Muscle of leg (tissue), 11 donors: ENCODE results near the gene ELL2. TPM values are rescaled to one million over a fixed set of nuclear protein-coding genes. Genes with fewer than 3 reads are reported as not detected.

Experiments
- DNase-seq: peaks from one replicate; pipeline ENCODE4 v3.0.0; 2013
- H3K27ac ChIP-seq: one replicate; pipeline ENCODE4 v1.5.1; 2013; ENCODE audit warnings: mild to moderate bottlenecking, low read length, control low read depth
- H3K27me3 ChIP-seq: one replicate; pipeline ENCODE4 v1.6.1; 2013; ENCODE audit warnings: low read length; ENCODE audit not compliant: control insufficient read depth, insufficient read depth
- H3K36me3 ChIP-seq: one replicate; pipeline ENCODE4 v1.6.1; 2013; ENCODE audit warnings: low read length; ENCODE audit not compliant: control insufficient read depth, insufficient read depth
- H3K4me1 ChIP-seq: one replicate; pipeline ENCODE4 v1.6.1; 2013; ENCODE audit warnings: low read length; ENCODE audit not compliant: control insufficient read depth, insufficient read depth
- H3K4me3 ChIP-seq: one replicate; pipeline ENCODE4 v1.5.1; 2013; ENCODE audit warnings: low read length, control low read depth
- H3K9me3 ChIP-seq: replicated peaks from 2 replicates; pipeline ENCODE4 v1.6.1; 2013; ENCODE audit warnings: low read depth, low read length; ENCODE audit not compliant: control insufficient read depth
- WGBS: methylation state at CpG from one replicate; pipeline ENCODE4 v1.1.5; 2013; ENCODE audit warnings: missing lambda C conversion rate; ENCODE audit not compliant: insufficient coverage; 5-methylcytosine and 5-hydroxymethylcytosine counted together
- polyA plus RNA-seq, 8 donors: library from polyadenylated mRNA; unstranded; fragments of 120-200 nt; gene quantifications; one replicate each; pipeline versions ENCODE4 v1.2.1 to v1.2.3, GENCODE V29; 2013; ENCODE audit warnings: inconsistent platforms in 1 of 8, low replicate concordance in 1 of 8; ENCODE audit not compliant: insufficient read length in 8 of 8, insufficient read depth in 1 of 8
- total RNA-seq: library from RNA; stranded (reverse); fragments of 120-200 nt; gene quantifications from one replicate; pipeline ENCODE4 v1.2.4, GENCODE V29; 2013

ELL2 gene
- total and polyA plus RNA-seq, 9 donors: 2.1 to 4.9 (median 3.5) TPM

- no peaks in the 10 kb centered on the region for H3K36me3 ChIP-seq
- no peaks in the 10 kb centered on the region for H3K4me1 ChIP-seq
- no peak overlapping the region for H3K4me3 ChIP-seq
- DNase-seq: no peak
- H3K27me3 ChIP-seq: peaks cover under 1% of the 10 kb centered on the region
- H3K27ac ChIP-seq: no peak overlapping the region
- no CpG with 5 or more reads among the region's 1 CpG for WGBS
- no peaks in the 10 kb centered on the region for H3K9me3 ChIP-seq
Measured at GRCh38 chr5:95967236-95967635, 5.6 kb upstream of the ELL2 start.

DNA sequence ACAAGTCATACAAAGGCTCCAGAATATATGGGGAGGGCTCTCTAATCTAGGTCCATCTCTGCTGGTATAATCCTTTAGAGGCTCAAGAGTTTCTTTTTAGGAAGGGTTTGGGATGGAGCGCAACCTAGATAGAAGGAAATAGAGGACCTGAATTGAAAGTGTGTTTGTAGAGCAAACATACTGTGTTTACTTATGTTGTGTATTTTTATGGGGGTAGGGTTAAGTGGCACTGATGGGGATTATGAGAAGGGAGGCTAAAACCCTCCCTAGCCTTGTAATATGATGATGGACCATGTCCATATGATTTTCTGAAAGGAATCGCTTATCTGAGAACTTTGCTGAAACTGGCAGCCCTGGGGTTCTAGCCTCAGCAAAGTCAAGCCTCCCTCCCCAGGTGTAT lies 4.4 kb upstream of the ELL2 start:
- no peak overlapping the region for H3K27ac ChIP-seq
- no peaks in the 10 kb centered on the region for H3K36me3 ChIP-seq
- H3K4me3 ChIP-seq: no peak overlapping the region
- peaks cover 4% of the 10 kb centered on the region for H3K4me1 ChIP-seq
- H3K9me3 ChIP-seq: no peaks in the 10 kb centered on the region
- H3K27me3 ChIP-seq: peaks cover 6% of the 10 kb centered on the region
- 100% methylated on average over 1 of the region's 2 CpGs for WGBS
- DNase-seq: no peak

DNA sequence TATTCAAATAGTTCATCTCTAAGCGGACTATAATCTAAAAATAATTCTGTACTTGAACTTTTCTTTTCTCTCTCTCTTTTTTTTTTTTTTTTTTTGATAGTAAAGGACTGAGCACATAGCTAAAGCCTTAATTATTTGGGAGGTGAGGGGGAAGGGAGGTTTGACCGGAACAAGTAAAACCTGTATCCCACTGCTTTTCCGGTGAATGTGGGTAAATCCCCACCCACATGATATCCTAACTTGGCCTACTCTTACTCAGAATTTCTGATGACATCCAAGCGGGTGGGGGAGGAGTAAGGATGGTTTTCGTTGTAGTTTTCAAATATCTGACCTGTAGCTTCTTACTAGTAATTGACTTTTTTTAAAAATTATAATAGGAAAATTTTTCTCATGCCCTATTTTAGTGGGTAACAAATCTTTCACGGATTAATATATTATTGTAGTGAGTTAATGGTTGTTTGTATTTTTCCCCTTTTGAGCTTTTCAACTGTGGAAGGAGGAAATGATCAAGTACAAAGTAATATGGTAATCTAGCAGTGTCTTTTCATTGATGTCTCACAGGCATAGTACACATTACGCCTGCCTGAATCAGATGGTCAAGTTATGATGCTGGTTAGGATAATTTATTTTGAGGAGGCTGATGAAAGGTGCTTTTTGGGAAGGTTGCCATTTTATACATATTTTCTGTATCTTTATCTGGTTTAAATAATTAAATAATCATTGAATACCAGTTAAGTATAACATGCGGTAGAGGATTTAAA lies 2.2 kb upstream of the ELL2 start:
- no peak for DNase-seq
- H3K27me3 ChIP-seq: peaks cover 25% of the 10 kb centered on the region
- H3K4me1 ChIP-seq: peaks cover 21% of the 10 kb centered on the region
- no peaks in the 10 kb centered on the region for H3K36me3 ChIP-seq
- H3K9me3 ChIP-seq: no peaks in the 10 kb centered on the region
- H3K4me3 ChIP-seq: no peak overlapping the region
- no peak overlapping the region for H3K27ac ChIP-seq
- WGBS: no CpG with 5 or more reads among the region's 8 CpGs

- Histone ChIP-seq H3K9me3 (no peaks in the 10 kb centered on the region), H3K4me3 (no peak overlapping the region), H3K36me3 (no peaks in the 10 kb centered on the region), H3K27me3 (peaks cover 25% of the 10 kb centered on the region), H3K27ac (no peak overlapping the region), H3K4me1 (peaks cover 21% of the 10 kb centered on the region)
- no peak for DNase-seq
- WGBS: no CpG with 5 or more reads among the region's 6 CpGs
Measured at GRCh38 chr5:95962785-95963184, 1.1 kb upstream of the ELL2 start.

GRCh38 chr5:95962475-95962773 lies 773 bp upstream of the ELL2 start:
- peaks cover 25% of the 10 kb centered on the region for H3K27me3 ChIP-seq
- no peak for DNase-seq
- no peak overlapping the region for H3K27ac ChIP-seq
- no peaks in the 10 kb centered on the region for H3K9me3 ChIP-seq
- 67% methylated on average over 4 of the region's 8 CpGs for WGBS
- no peak overlapping the region for H3K4me3 ChIP-seq
- H3K36me3 ChIP-seq: no peaks in the 10 kb centered on the region
- H3K4me1 ChIP-seq: peaks cover 21% of the 10 kb centered on the region

- peaks cover 21% of the 10 kb centered on the region for H3K4me1 ChIP-seq
- H3K36me3 ChIP-seq: no peaks in the 10 kb centered on the region
- peak; percentile 78 for DNase-seq
- under 1% methylated on average over 90 of the region's 90 CpGs for WGBS
- no peaks in the 10 kb centered on the region for H3K9me3 ChIP-seq
- H3K27ac ChIP-seq: peak overlapping the region; percentile 76
- H3K4me3 ChIP-seq: peak overlapping the region; percentile 67
- peaks cover 25% of the 10 kb centered on the region for H3K27me3 ChIP-seq
Measured at GRCh38 chr5:95960667-95961616, 709 bp downstream of the ELL2 start.

DNA sequence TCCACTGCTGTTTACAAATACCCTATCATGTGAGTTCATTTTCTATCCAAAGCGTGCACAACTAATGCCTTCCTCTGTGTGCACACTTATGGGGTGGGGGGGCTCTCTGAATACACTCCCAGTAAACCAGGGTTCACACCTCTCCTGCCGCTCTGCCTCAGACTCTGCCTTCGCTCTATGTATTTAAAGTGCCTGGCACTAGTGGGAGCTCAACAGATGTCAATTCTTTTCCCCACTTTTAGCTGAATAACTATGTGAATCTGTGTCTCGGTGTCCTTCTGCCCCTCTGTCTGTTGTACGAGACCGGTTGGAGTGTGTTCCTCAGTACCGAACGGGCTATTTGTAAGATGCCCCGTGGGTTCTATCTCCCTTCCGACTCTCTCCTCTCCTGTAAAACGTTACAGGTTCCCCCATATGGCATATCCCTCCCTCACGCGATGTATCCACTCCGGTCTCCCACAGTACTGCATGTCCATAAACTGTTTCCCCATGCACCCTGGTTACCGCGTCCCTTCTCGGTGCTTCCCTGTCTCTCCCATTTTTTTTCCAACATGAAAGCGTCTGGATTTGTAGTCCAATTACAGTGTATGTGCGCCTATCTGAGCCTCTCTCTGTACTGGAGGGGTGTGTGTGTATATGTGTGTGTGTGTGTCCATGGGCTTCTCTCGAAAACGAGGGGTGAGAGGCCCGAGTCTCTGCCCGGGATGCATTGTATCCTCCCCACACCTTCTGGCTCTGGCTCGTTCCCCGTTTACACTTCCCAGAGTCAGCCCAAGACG lies 1.6 kb downstream of the ELL2 start:
- DNase-seq: peak; percentile 42
- H3K36me3 ChIP-seq: no peaks in the 10 kb centered on the region
- WGBS: 20% methylated on average over 17 of the region's 26 CpGs
- peak overlapping the region; percentile 67 for H3K4me3 ChIP-seq
- no peak overlapping the region for H3K27ac ChIP-seq
- peaks cover 25% of the 10 kb centered on the region for H3K27me3 ChIP-seq
- H3K4me1 ChIP-seq: peaks cover 21% of the 10 kb centered on the region
- H3K9me3 ChIP-seq: no peaks in the 10 kb centered on the region

- no peak for DNase-seq
- Histone ChIP-seq H3K27me3 (peaks cover 25% of the 10 kb centered on the region), H3K4me1 (peaks cover 21% of the 10 kb centered on the region), H3K36me3 (no peaks in the 10 kb centered on the region), H3K4me3 (no peak overlapping the region), H3K9me3 (no peaks in the 10 kb centered on the region), H3K27ac (no peak overlapping the region)
- 69% methylated on average over 9 of the region's 9 CpGs for WGBS
Measured at GRCh38 chr5:95959051-95959887, 2.4 kb downstream of the ELL2 start.

- whole genome bisulfite sequencing: no CpG with 5 or more reads among the region's 3 CpGs
- Histone ChIP-seq H3K27ac (no peak overlapping the region), H3K36me3 (no peaks in the 10 kb centered on the region), H3K4me1 (peaks cover 21% of the 10 kb centered on the region), H3K4me3 (no peak overlapping the region), H3K9me3 (no peaks in the 10 kb centered on the region), H3K27me3 (peaks cover 25% of the 10 kb centered on the region)
- no peak for DNase-seq
Measured at GRCh38 chr5:95958310-95959014, 3.2 kb downstream of the ELL2 start.
